T-helper 1 cell treated with Interleukin-12 subunit alpha and Interleukin-12 subunit beta and Interleukin-4 antibody, amounts not matched to agents 30 ng/mL and 1 ng/mL, for 36 hours (primary cell): Measurements from ENCODE around the gene PDE1C. TPM values are rescaled to one million over a fixed set of nuclear protein-coding genes. Genes with fewer than 3 reads are reported as not detected.
"Not testable (repeated sequence)": the region's sequence is repeated elsewhere in the genome, so short reads cannot be mapped to it uniquely, and the experiment has no call there.

Source experiments
- intact Hi-C: fragments of 100-400 bp; cut with micrococcal nuclease; formaldehyde crosslinking; loops from one replicate; pipeline ENCODE4 v1.15.1; 2024
- total RNA-seq: library from RNA; stranded (reverse); gene quantifications from 2 replicates; pipeline ENCODE4 v1.2.3, GENCODE V29; 2022

The PDE1C gene
- total RNA-seq, 1 donor from 2014 or later, result not detected

- intact Hi-C loops, result no loop called here
Observed at GRCh38 chr7:31855530-31855929, 214.7 kb downstream of the PDE1C start.

- intact Hi-C loops, result no loop called here
Observed at GRCh38 chr7:31853380-31853779, 216.8 kb downstream of the PDE1C start.

DNA sequence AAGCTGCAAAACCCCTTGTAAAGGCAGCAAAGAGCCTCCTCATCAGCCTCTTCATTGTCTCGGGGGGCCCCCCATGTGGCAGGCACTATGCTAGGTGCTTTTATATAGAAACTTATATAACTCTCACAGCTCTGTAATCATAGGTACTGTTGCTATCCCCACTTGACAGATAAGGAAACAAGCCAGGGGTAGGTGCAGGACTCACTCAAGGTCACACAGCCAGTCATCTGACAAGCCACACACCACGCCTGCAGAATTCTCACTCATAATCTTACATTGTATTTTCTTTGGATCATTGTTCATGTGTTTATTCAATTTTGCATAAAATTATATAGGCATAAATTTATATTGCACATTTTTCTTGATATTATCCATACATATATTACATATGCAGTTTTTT is 217.7 kb downstream of the PDE1C start:
- intact Hi-C loops, result no loop called here

- intact Hi-C loops, result no loop called here
Observed at GRCh38 chr7:31851119-31851518, 219.1 kb downstream of the PDE1C start.

GRCh38 chr7:31850601-31851000 is 219.6 kb downstream of the PDE1C start:
- intact Hi-C loops, result no loop called here

DNA sequence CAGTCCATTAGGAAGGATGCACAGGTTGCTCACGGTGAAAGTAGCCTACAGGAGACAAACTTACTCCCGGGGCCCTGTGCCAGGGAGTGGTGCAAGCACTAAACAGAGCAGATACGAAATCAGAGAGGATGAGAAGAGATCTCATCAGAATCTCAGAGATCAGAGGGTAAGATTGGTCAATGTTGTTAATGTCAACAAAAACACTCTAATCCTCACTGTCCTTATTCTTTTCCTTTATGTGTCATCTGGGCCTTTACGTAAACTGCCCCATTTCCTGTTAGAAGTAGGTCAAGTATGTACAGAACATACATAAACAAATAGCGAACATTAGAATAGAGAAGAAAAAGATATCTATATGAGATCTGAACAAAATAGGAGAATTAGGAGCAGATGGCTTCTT is 220.1 kb downstream of the PDE1C start:
- intact Hi-C loops, result no loop called here

DNA sequence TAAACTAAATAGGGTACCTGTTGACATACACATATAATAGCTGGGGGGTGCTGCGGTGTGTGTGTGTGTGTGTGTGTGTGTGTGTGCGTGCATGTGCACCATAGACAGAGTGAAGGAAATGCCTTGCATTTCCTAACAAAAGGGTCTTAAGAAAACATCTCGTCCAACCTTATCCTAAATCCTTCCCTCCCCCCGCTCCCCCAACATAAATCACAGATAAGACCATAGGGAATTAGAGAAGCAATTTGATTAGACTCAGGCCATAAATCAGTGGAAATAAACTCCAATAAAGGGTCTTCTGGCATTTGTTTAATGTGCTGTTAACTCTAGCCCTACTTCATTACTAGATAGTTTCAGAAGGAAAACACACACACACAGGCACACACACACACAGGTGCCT is 234.7 kb downstream of the PDE1C start:
- intact Hi-C loops, result no loop called here

GRCh38 chr7:31833625-31834024 is 236.6 kb downstream of the PDE1C start:
- intact Hi-C loops, result not testable (repeated sequence)

- intact Hi-C loops, result no loop called here
Observed at GRCh38 chr7:31828520-31828919, 241.7 kb downstream of the PDE1C start.

- intact Hi-C loops, result no loop called here
Observed at GRCh38 chr7:31825576-31825975, 244.6 kb downstream of the PDE1C start.

GRCh38 chr7:31819031-31819430 is 251.2 kb downstream of the PDE1C start:
- intact Hi-C loops, result no loop called here

DNA sequence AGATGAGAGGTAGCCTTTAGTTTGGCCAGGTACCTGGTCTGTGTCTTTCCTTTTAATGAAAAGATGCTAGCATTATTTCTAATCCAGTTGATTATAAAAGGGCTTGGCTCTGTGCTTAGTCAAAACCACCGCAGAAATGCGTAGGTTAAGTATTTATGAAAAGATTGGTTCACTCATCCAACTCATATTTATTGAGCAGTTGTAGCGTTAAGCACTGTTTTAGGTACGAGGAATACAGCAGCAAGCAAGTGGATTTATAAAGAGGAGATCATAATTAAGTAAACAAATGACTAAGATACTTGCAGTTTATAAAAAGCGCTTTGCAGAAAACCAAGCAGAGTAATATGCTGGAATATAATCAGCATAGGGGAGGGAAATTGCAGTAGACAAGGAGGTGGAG is 253.4 kb downstream of the PDE1C start:
- intact Hi-C loops, result no loop called here

DNA sequence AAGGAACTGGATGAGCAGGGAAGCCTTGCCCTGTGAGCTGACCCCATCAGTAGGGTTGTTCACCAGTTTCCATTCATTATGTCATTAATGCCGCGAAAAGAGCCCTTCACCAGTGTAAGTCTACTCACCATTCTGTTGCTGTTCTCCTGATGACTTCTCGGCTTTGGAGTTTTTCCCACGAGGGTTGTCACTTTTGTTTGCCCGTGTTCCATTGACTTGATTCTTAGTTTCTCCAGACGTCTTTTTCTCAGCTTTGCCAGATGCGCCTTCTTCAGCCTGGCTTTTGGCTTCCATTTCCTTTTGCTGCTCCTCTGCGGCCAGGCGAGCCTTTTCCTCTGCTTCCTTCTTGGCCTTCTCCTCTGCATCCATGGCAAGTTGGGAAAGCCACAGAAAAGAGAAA is 254.4 kb downstream of the PDE1C start:
- intact Hi-C loops, result no loop called here

- intact Hi-C loops, result no loop called here
Observed at GRCh38 chr7:31814187-31814586, 256.0 kb downstream of the PDE1C start.

- intact Hi-C loops, result no loop called here
Observed at GRCh38 chr7:31811650-31812461, 258.4 kb downstream of the PDE1C start.

DNA sequence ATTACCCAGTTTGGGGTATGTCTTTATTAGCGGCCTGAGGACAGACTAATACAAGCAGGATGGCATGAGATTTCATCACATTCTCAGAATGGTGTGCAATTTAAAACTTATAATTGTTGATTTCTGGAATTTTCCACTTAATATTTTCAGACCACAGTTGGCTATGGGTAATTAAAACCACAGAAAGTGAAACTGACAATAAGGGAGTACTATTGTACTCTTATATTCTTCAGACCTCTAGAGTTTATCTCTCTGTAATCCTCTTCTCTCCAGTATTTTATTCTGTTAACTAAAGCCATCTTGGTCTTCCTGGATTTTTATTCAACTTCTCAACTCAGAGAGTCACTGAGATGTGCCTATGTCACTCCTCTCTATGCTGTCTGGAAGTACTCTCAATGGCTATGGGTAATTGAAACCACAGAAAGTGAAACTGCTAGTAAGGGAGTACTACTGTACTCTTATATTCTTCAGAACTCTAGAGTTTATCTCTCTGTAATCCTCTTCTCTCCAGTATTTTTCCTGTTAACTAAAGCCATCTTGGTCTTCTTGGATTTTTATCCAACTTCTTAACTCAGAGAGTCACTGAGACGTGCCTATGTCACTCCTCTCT is 264.9 kb downstream of the PDE1C start:
- intact Hi-C loops, result no loop called here

GRCh38 chr7:31796375-31796774 is 273.8 kb downstream of the PDE1C start:
- intact Hi-C loops, result no loop called here

- intact Hi-C loops, result no loop called here
Observed at GRCh38 chr7:31794851-31795344, 275.3 kb downstream of the PDE1C start.

- intact Hi-C loops, result no loop called here
Observed at GRCh38 chr7:31791881-31792280, 278.3 kb downstream of the PDE1C start.

DNA sequence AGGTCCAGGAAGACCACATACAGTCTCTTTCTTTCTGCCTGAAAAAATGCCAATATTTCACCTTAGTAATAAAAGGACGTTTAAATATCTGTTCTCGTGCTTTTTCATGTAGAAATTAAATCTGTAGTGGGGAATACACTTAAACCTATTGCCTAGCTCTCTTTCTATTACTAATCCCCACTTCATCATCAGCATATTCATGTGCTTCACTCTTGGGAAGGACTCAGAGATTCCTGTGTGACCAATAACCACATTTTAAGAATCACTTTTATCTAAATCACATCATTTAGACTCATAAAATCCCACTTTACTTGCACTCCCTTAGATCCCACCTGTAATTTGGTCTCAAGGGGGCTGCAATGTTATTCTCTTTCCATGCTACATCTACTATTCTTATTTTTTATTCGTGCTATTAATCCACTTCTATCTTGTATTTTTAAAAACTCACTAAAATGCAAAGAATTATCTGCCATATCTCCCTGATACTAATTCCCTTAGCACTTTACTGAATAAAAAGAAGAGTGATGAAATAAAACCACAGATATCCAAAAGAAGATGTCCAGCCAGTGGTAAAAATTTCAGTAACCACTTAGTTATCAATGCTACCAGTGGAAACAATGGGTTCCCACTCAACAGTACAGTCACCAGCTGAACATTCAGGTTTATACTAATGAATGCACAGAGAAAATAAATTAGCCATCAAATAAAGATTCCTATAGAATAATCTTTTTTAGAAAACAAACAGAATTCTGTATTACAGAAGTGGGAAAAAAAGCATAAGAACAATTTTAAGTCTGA is 281.1 kb downstream of the PDE1C start:
- intact Hi-C loops, result no loop called here

DNA sequence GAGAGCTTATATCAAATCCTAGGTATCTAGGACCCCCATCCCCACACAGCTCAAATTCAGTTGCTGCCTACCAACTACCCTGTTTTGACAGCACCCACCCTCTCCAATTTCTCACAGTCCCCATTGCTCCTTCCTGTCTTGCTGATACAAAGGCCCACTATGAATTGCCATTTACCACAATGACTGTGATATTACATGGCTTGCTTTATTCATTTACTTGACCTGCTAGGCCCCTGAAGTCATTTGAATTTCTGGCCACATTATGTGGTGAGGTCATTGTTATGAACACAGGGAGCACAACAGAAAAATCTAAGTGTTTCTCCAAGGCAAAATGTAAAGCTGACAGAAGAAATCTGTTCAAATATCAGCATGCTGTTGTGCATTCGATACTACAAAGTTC is 281.8 kb downstream of the PDE1C start:
- intact Hi-C loops, result no loop called here

DNA sequence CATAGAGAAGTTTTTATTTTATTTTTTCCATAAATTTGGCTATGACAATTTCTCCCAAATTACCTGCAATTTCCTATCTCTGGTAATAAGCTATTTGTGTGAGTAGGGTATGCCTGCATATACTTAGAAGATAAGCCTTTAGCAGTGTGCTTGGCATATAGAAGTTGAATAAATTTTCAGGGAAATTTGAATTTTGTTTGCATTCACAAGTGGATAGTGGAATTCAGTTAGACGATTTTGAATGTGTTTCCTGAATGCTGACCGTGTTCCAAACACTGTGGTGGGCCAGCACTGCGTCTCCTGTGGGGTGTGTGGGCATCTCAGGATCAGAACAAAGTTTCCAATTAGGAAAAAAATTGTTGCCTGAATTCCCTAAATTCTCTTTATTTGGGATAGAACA is 283.9 kb downstream of the PDE1C start:
- intact Hi-C loops, result no loop called here
